Measurements from ENCODE around the gene PPP1R16B.
"Not testable (repeated sequence)": the region's sequence is repeated elsewhere in the genome, so short reads cannot be mapped to it uniquely, and the experiment has no call there.

PPP1R16B gene

GRCh38 chr20:38939686-38940085, 134.2 kb downstream of the PPP1R16B start:
- DNase-seq: no peak

GRCh38 chr20:38940644-38941043, 135.1 kb downstream of the PPP1R16B start:
- no peak for DNase-seq

- DNase-seq: no peak
Measured at GRCh38 chr20:38941726-38942389, 136.4 kb downstream of the PPP1R16B start.

GRCh38 chr20:38945012-38945411, 139.5 kb downstream of the PPP1R16B start:
- no peak for DNase-seq

- no peak for DNase-seq
Measured at GRCh38 chr20:38946836-38947235, 141.3 kb downstream of the PPP1R16B start.

GRCh38 chr20:38947931-38948362, 142.4 kb downstream of the PPP1R16B start:
- no peak for DNase-seq

GRCh38 chr20:38950254-38950653, 144.8 kb downstream of the PPP1R16B start:
- no peak for DNase-seq

- no peak for DNase-seq
Measured at GRCh38 chr20:38951611-38952010, 146.1 kb downstream of the PPP1R16B start.

- DNase-seq: no peak
Measured at GRCh38 chr20:38952153-38952552, 146.7 kb downstream of the PPP1R16B start.

GRCh38 chr20:38953630-38954340, 148.3 kb downstream of the PPP1R16B start:
- no peak for DNase-seq

- no peak for DNase-seq
Measured at GRCh38 chr20:38957235-38957876, 151.9 kb downstream of the PPP1R16B start.

- DNase-seq: no peak
Measured at GRCh38 chr20:38957915-38958485, 152.5 kb downstream of the PPP1R16B start.

- DNase-seq: not testable (repeated sequence)
Measured at GRCh38 chr20:38960187-38960687, 154.7 kb downstream of the PPP1R16B start.

GRCh38 chr20:38961530-38962043, 156.1 kb downstream of the PPP1R16B start:
- no peak for DNase-seq

- DNase-seq: peak; percentile 99
Measured at GRCh38 chr20:38962044-38962927, 156.8 kb downstream of the PPP1R16B start, which contains the start of gene DHX35. Gene DHX35 (plus strand): TSS chr20:38962344. CDS start chr20:38962368, 24 bp downstream.

GRCh38 chr20:38962928-38963401, 157.5 kb downstream of the PPP1R16B start:
- DNase-seq: no peak

GRCh38 chr20:38963745-38964144, 158.2 kb downstream of the PPP1R16B start:
- DNase-seq: no peak

- no peak for DNase-seq
Measured at GRCh38 chr20:38965264-38965663, 159.8 kb downstream of the PPP1R16B start.

- no peak for DNase-seq
Measured at GRCh38 chr20:38968090-38968489, 162.6 kb downstream of the PPP1R16B start.

GRCh38 chr20:38969708-38970107, 164.2 kb downstream of the PPP1R16B start:
- no peak for DNase-seq

- DNase-seq: no peak
Measured at GRCh38 chr20:38970302-38970701, 164.8 kb downstream of the PPP1R16B start.
